K562 (cell line): Measurements from ENCODE around the gene ITSN1. TPM values are rescaled to one million over a fixed set of nuclear protein-coding genes. Genes with fewer than 3 reads are reported as not detected.

Experiments used
- ATAC-seq: fragments of 200-7000 bp; cut with Tn5 transposase; 3 replicates; pipeline ENCODE4 v1.9.1; 2020; ENCODE audit warnings: moderate library complexity
- BruUV-seq: library from RNA; stranded (reverse); fragments of 400-500 nt; replicated peaks from 2 replicates; lab custom pipeline; 2021; lab: Mats Ljungman, UMichigan
- CTCF ChIA-PET: fragments of 300-600 bp; formaldehyde crosslinking; extraction: SDS; loops from one replicate; lab custom pipeline; 2021; ENCODE audit warnings: low intra/inter-chr PET ratio; lab: Yijun Ruan, JAX
- POLR2A ChIA-PET: fragments of 300-600, 350-650 bp; sonication (Branson Sonifier 250); formaldehyde crosslinking; extraction: SDS; loops from one replicate; lab custom pipeline; 2021; ENCODE audit warnings: antibody characterized with exemption, inconsistent platforms; lab: Yijun Ruan, JAX
- DNase-seq, 4 experiments: peaks; one replicate each; pipeline versions ENCODE4 v3.0.0 to v3.0.0-alpha.2; 2011 to 2018; ENCODE audit warnings: low spot score in 3 of 4, mixed read lengths in 3 of 4; ENCODE audit errors: extremely low read depth in 1 of 4
- FAIRE-seq: peaks from 2 replicates; lab custom pipeline; 2011; peaks lifted over from hg19 to GRCh38; lab: Jason Lieb, UNC
- H2AFZ ChIP-seq: 2 replicates; pipeline ENCODE4 v1.6.0; 2011; ENCODE audit warnings: low read depth, low read length, control low read depth, inconsistent platforms
- H3K27ac ChIP-seq: fragments of 200-600 bp; 3 replicates; pipeline ENCODE4 v1.8.0; 2011; ENCODE audit warnings: low read depth, mild to moderate bottlenecking, control low read depth, inconsistent platforms, low read length, moderate library complexity, mixed read lengths; ENCODE audit errors: extremely low read depth
- H3K27me3 ChIP-seq, 2 experiments: fragments of 300-600 bp in 1 of 2; 2 replicates in 1 of 2; 3 replicates in 1 of 2; pipeline versions ENCODE4 v1.6.0 to v1.8.0; 2011; ENCODE audit warnings: inconsistent platforms in 2 of 2, low read length in 2 of 2, mild to moderate bottlenecking in 1 of 2, mixed read lengths in 1 of 2, moderate library complexity in 1 of 2; ENCODE audit not compliant: control insufficient read depth in 2 of 2, insufficient read depth in 2 of 2
- H3K36me3 ChIP-seq: fragments of 300-600 bp; 3 replicates; pipeline ENCODE4 v1.8.0; 2011; ENCODE audit warnings: mild to moderate bottlenecking, low read length, inconsistent platforms; ENCODE audit not compliant: control insufficient read depth, insufficient read depth
- H3K4me1 ChIP-seq, 2 experiments: fragments of 200-600 bp in 1 of 2; replicated peaks in 1 of 2; 2 replicates in 1 of 2; 3 replicates in 1 of 2; pipeline versions ENCODE4 v1.5.1 to v1.8.0; 2011; ENCODE audit warnings: inconsistent platforms in 2 of 2, low read length in 2 of 2, mild to moderate bottlenecking in 1 of 2, mixed read lengths in 1 of 2, moderate library complexity in 1 of 2; ENCODE audit not compliant: control insufficient read depth in 2 of 2, insufficient read depth in 2 of 2
- H3K4me2 ChIP-seq: 2 replicates; pipeline ENCODE4 v1.6.1; 2011; ENCODE audit warnings: low read length, control low read depth, inconsistent platforms, mixed read lengths; ENCODE audit not compliant: insufficient read depth
- H3K4me3 ChIP-seq: fragments of 200-600 bp; sonication (generic), shearing (Covaris generic); 2 replicates; pipeline ENCODE4 v1.5.1; 2016; ENCODE audit warnings: control low read depth, inconsistent platforms
- H3K79me2 ChIP-seq: fragments of 200-600 bp; 3 replicates; pipeline ENCODE4 v1.8.0; 2011; ENCODE audit warnings: low read length, inconsistent platforms; ENCODE audit not compliant: control insufficient read depth, insufficient read depth
- H3K9ac ChIP-seq, 2 experiments: 2 replicates each; pipeline versions ENCODE4 v1.6.0 to v1.6.1; 2011; ENCODE audit warnings: low read depth in 2 of 2, low read length in 2 of 2, control low read depth in 1 of 2, inconsistent platforms in 1 of 2, mild to moderate bottlenecking in 1 of 2, mixed read lengths in 1 of 2; ENCODE audit not compliant: insufficient read depth in 1 of 2
- H3K9me1 ChIP-seq: one replicate; pipeline ENCODE4 v1.6.0; 2011; ENCODE audit warnings: inconsistent platforms, mild to moderate bottlenecking, low read length, moderate library complexity; ENCODE audit not compliant: control insufficient read depth, insufficient read depth
- H3K9me3 ChIP-seq: replicated peaks from 2 replicates; pipeline ENCODE4 v1.5.1; 2011; ENCODE audit warnings: low read depth, low read length, inconsistent platforms; ENCODE audit not compliant: control insufficient read depth, insufficient read depth
- H4K20me1 ChIP-seq: replicated peaks from 2 replicates; pipeline ENCODE4 v1.6.1; 2011; ENCODE audit warnings: low read length, inconsistent platforms, mixed read lengths; ENCODE audit not compliant: control insufficient read depth, insufficient read depth
- BCOR ChIP-seq: fragments of 450-650 bp; IDR thresholded peaks from 2 replicates; pipeline ENCODE4 v1.6.1; 2016
- WGBS: fragments of 100-300 bp; shearing (Covaris generic); methylation state at CpG from one replicate; pipeline ENCODE4 v1.1.6; 2016; ENCODE audit warnings: low coverage, mixed read lengths; ENCODE audit not compliant: insufficient coverage; ENCODE audit errors: missing lambda C conversion rate; 5-methylcytosine and 5-hydroxymethylcytosine counted together
- in situ Hi-C: fragments of 300-500 bp; cut with MboI; formaldehyde crosslinking; loops from 4 replicates; pipeline ENCODE4 v1.15.0; 2018; ENCODE audit warnings: inconsistent platforms, mixed read lengths
- intact Hi-C: fragments of 100-400 bp; cut with micrococcal nuclease; formaldehyde crosslinking; loops from 2 replicates; pipeline ENCODE4 v1.14.2; 2022
- polyA plus RNA-seq, 8 experiments: library from polyadenylated mRNA; depleted of rRNA in 4 of 8; stranded (reverse) in 5 of 8; unstranded in 3 of 8; fragments of >200 nt; fragmentation: Nextera tagmentation in 2 of 8; fragmentation: Illumina TruSeq in 1 of 8; extraction: Ambion mirVana in 2 of 8; extraction: Trizol in 1 of 8; gene quantifications; 2 replicates each; pipeline versions ENCODE4 v1.2.1 to v1.2.3, GENCODE V29; 2011 to 2014; ENCODE audit warnings: inconsistent platforms in 1 of 8, missing spikeins in 1 of 8
- total RNA-seq, 7 experiments: library from RNA; depleted of rRNA in 6 of 7; stranded (reverse); fragments of >200 nt in 6 of 7; fragmentation: Illumina TruSeq in 2 of 7; extraction: Trizol in 2 of 7; gene quantifications; 2 replicates each; pipeline versions ENCODE4 v1.2.1 to v1.2.3, GENCODE V29; 2011 to 2021; ENCODE audit warnings: low replicate concordance in 1 of 7
- TF ChIP-seq, protein P1 (sequence below): IDR thresholded peaks from 2 replicates; pipeline ENCODE4 v1.6.1; 2016; ENCODE audit warnings: missing genetic modification characterization, missing compliant biosample characterization

ITSN1 gene
- total and polyA plus RNA-seq, 9 of the 15 experiments (the other 6 are each of a cell fraction or from before 2014, with no cell fraction given): 1.1 to 12.6 (median 4.8) TPM

DNA sequence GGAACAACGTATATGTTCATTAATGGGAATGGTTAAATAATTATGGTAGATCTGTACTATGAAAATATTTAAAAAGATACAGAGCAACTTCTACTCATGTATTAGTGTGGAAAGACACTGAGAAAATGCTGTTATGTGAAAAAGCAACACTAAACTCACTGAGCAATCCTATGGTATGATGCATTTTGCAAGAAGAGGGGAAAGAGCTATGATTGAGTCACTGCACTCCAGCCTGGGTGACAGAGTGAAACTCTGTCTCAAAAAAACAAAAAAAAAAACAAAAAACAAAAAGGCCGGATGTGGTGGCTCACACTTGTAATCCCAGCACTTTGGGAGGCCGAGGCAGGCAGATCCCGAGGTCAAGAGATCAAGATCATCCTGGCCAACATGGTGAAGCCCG, 228.9 kb downstream of the ITSN1 start:
- H3K79me2 ChIP-seq: no peaks in the 10 kb centered on the region
- no peak overlapping the region for H3K27ac ChIP-seq
- no peak for TF ChIP-seq BCOR
- TF ChIP-seq, protein P1, sequence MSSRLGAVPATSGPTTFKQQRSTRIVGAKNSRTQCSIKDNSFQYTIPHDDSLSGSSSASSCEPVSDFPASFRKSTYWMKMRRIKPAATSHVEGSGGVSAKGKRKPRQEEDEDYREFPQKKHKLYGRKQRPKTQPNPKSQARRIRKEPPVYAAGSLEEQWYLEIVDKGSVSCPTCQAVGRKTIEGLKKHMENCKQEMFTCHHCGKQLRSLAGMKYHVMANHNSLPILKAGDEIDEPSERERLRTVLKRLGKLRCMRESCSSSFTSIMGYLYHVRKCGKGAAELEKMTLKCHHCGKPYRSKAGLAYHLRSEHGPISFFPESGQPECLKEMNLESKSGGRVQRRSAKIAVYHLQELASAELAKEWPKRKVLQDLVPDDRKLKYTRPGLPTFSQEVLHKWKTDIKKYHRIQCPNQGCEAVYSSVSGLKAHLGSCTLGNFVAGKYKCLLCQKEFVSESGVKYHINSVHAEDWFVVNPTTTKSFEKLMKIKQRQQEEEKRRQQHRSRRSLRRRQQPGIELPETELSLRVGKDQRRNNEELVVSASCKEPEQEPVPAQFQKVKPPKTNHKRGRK: peak; percentile 46
- peaks cover 10 to 20% of the 10 kb centered on the region in 2 experiments; a peak in 4 of 5 replicates for H3K27me3 ChIP-seq
- no peak overlapping the region for H3K9ac ChIP-seq
- no peak overlapping the region for H3K4me2 ChIP-seq
- DNase-seq (no peak), ATAC-seq (no peak), FAIRE-seq (no peak)
- no peaks in the 10 kb centered on the region for H3K36me3 ChIP-seq
- intact Hi-C loops (loop anchor here (10.0 kb wide), 1 partner anchor 146 kb away; no protein-coding TSS in a partner anchor), in situ Hi-C loops (no loop called here)
- H3K9me3 ChIP-seq: no peaks in the 10 kb centered on the region
- no TSS peak for BruUV-seq
- 13% methylated on average over 5 of the region's 5 CpGs for WGBS
- H4K20me1 ChIP-seq: no peaks in the 10 kb centered on the region
- no peaks in the 10 kb centered on the region; a peak in 1 of 5 replicates for H3K4me1 ChIP-seq
- no peaks in the 10 kb centered on the region for H3K9me1 ChIP-seq
- no peak overlapping the region for H3K4me3 ChIP-seq
- CTCF ChIA-PET: no interaction called here
- H2AFZ ChIP-seq: no peak overlapping the region
- POLR2A ChIA-PET: interaction anchor here (1.3 to 1.5 kb wide), 2 partner anchors 21 to 23 kb away, joined by 3 read pairs; no protein-coding TSS in a partner anchor

DNA sequence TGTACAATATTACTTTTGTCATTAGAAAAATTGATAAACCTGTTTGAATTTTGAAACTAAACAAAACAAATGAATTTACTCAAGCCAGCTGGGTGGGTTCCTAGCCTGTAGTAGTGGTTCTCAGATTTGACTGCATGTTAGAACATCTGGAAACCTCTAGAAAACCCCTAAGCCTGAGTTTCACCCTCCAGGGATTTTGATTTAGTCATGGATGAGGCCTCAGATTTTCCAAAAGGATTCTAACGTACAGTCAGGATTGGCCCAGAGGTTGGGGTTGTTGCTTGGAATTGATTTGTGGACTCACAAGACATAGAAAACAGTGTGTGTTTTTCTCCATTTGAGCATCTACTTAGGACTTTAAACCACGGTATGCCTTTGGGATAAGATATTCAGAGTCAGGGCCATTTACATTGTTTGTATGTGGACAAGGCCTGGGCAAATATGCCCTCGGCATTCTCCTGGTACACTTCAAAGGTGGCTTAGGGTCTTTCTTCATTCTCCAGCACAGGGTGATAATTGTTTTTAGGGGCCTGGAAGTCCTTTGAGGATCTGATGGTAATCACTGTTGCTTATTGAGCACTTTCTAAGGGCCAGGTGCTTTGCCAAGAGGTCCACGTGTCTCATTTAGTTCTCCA, 230.7 kb downstream of the ITSN1 start:
- Histone ChIP-seq H3K27me3 (peaks cover 13 to 33% of the 10 kb centered on the region in 2 experiments; a peak in 4 of 5 replicates), H2AFZ (no peak overlapping the region), H3K79me2 (no peaks in the 10 kb centered on the region), H3K9ac (no peak overlapping the region), H3K4me3 (no peak overlapping the region), H3K9me3 (no peaks in the 10 kb centered on the region), H3K9me1 (no peaks in the 10 kb centered on the region), H3K4me1 (no peaks in the 10 kb centered on the region; a peak in 1 of 5 replicates), H3K27ac (no peak overlapping the region), H3K4me2 (no peak overlapping the region), H4K20me1 (no peaks in the 10 kb centered on the region), H3K36me3 (no peaks in the 10 kb centered on the region)
- intact Hi-C loops (loop anchor here (10.0 kb wide), 1 partner anchor 148 kb away; no protein-coding TSS in a partner anchor), in situ Hi-C loops (no loop called here)
- no TSS peak for BruUV-seq
- POLR2A ChIA-PET: interaction anchor here (0.8 kb wide), 1 partner anchor 223 kb away, joined by 3 read pairs; no protein-coding TSS in a partner anchor
- DNase-seq (no peak), ATAC-seq (no peak), FAIRE-seq (no peak)
- 16% methylated on average over 4 of the region's 4 CpGs for WGBS
- CTCF ChIA-PET: no interaction called here
